BJ (cell line): ENCODE results near the gene ZNF385D. TPM values are rescaled to one million over a fixed set of nuclear protein-coding genes. Genes with fewer than 3 reads are reported as not detected.

ENCODE experiments used
- CTCF ChIA-PET: fragments of 350-600 bp; formaldehyde crosslinking; extraction: SDS; loops from one replicate; lab custom pipeline; 2021; ENCODE audit warnings: antibody characterized with exemption, inconsistent platforms; lab: Yijun Ruan, JAX
- POLR2A ChIA-PET: fragments of 300-600 bp; sonication (Branson Sonifier 250); formaldehyde crosslinking; extraction: SDS; loops from one replicate; lab custom pipeline; 2021; ENCODE audit warnings: antibody characterized with exemption; lab: Charles Lee
- DNase-seq: peaks from one replicate; pipeline ENCODE4 v3.0.0-alpha.2; 2011; ENCODE audit warnings: low read depth
- H3K27me3 ChIP-seq: 2 replicates; pipeline ENCODE4 v1.6.0; 2011; ENCODE audit warnings: low read length; ENCODE audit not compliant: control insufficient read depth, insufficient read depth
- H3K36me3 ChIP-seq: 2 replicates; pipeline ENCODE4 v1.5.1; 2011; ENCODE audit warnings: low read length; ENCODE audit not compliant: control insufficient read depth, insufficient read depth
- H3K4me3 ChIP-seq: 2 replicates; pipeline ENCODE4 v1.5.1; 2011; ENCODE audit warnings: low read depth, mild to moderate bottlenecking, control low read depth, low read length
- polyA plus RNA-seq: library from polyadenylated mRNA; depleted of rRNA; stranded (reverse); fragments of >200 nt; gene quantifications from 2 replicates; pipeline ENCODE4 v1.2.3, GENCODE V29; 2011
- TF ChIP-seq, protein P1 (sequence below): IDR thresholded peaks from 2 replicates; pipeline ENCODE4 v1.5.1; 2011; ENCODE audit warnings: low read depth, mild to moderate bottlenecking, control low read depth, inconsistent platforms, low read length, moderate library complexity; ENCODE audit not compliant: insufficient read depth

Gene ZNF385D
- polyA plus RNA-seq, 1 experiment, result 2.2 TPM

DNA sequence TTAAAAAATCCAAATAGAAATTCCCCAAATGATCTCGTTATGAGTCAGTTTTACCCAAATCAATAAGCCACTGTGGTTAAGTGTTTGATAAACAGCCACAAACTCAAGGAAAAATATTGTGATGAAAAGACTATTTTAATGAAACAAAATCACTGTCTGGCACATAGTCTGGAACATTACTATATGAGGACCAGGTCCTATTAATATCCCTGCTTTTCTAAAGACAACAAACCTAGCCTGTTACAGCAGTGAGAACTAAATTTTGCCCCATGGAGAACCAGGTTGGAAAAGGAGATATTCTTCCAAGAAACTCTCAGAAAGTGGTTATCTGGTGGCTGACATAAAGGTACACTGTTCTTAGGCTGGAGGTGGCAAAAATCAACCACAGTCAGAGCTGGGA is 27.7 kb upstream of the ZNF385D start:
- no peak for DNase-seq
- TF ChIP-seq, protein P1, sequence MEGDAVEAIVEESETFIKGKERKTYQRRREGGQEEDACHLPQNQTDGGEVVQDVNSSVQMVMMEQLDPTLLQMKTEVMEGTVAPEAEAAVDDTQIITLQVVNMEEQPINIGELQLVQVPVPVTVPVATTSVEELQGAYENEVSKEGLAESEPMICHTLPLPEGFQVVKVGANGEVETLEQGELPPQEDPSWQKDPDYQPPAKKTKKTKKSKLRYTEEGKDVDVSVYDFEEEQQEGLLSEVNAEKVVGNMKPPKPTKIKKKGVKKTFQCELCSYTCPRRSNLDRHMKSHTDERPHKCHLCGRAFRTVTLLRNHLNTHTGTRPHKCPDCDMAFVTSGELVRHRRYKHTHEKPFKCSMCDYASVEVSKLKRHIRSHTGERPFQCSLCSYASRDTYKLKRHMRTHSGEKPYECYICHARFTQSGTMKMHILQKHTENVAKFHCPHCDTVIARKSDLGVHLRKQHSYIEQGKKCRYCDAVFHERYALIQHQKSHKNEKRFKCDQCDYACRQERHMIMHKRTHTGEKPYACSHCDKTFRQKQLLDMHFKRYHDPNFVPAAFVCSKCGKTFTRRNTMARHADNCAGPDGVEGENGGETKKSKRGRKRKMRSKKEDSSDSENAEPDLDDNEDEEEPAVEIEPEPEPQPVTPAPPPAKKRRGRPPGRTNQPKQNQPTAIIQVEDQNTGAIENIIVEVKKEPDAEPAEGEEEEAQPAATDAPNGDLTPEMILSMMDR, result no peak
- ChIA-PET CTCF (interaction anchor here (1.5 kb wide), 1 partner anchor 15 kb away, joined by 5 read pairs; no protein-coding TSS in a partner anchor), POLR2A (no interaction called here)
- no peak overlapping the region for H3K4me3 ChIP-seq
- H3K27me3 ChIP-seq, result no peaks in the 10 kb centered on the region
- no peaks in the 10 kb centered on the region for H3K36me3 ChIP-seq

DNA sequence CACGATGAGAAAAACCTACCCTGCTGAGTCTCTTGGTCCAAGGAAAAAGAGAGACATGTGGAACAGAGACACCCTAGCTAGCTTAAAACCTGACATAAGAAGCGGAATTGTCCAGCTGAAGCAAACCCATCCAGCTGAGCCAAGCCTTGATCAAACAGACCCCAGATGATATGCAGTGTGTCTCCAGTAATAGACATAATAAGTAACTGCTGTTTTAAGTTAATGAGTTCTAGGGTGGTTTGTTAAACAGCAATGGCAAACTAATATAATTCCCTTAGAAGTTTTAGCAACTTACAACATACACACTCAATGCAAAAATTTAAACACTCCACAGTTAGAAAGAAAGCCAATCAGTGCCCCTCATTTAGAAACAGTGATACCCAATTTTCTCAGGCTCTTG is 26.8 kb upstream of the ZNF385D start:
- TF ChIP-seq, protein P1, result no peak
- CTCF ChIA-PET, result interaction anchor here (1.5 kb wide), 1 partner anchor 14 kb away, joined by 5 read pairs; no protein-coding TSS in a partner anchor
- POLR2A ChIA-PET, result no interaction called here
- no peaks in the 10 kb centered on the region for H3K36me3 ChIP-seq
- H3K27me3 ChIP-seq, result no peaks in the 10 kb centered on the region
- DNase-seq, result no peak
- H3K4me3 ChIP-seq, result no peak overlapping the region

DNA sequence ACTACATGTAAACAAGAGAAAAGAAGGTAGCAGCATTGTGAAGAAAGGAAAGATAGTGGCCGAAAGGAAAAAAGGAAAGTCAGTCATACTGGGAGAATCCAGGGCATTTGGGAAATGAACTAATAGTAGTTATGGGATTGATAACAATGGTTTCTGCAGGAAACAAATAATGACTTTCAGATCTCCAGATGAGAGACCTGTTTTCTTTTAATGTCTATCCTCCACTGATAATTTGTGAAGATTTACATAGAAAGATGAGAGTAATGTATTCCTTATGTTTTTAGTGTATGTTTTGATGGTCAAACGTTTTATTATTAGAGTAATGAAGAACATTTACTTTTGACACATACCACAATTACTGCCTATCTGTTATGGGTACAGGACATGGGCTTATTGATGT is 15.0 kb upstream of the ZNF385D start:
- DNase-seq, result no peak
- ChIA-PET CTCF (no interaction called here), POLR2A (no interaction called here)
- Histone ChIP-seq H3K27me3 (no peaks in the 10 kb centered on the region), H3K36me3 (no peaks in the 10 kb centered on the region), H3K4me3 (no peak overlapping the region)
- TF ChIP-seq, protein P1, result no peak

DNA sequence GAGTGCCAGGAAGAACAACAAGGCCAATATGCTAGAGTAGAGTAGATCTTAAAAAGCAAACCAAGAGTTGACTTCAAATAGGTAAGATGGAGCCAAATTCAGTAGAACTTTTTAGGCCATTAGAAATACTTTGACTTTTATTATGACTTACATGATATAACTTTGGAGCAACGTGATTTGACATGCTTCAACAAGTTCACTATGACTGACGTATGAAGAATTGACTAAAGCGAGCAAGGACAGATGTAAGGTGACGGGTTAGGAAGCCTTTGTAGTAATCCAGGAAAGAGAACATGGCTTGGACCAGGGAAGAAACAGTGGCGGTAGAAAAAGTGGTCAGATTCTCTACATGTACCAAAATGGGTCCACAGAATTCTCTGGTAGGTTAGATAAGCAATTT is 4.9 kb upstream of the ZNF385D start:
- no peak for DNase-seq
- ChIA-PET CTCF (no interaction called here), POLR2A (no interaction called here)
- TF ChIP-seq, protein P1, result no peak
- H3K4me3 ChIP-seq, result no peak overlapping the region
- no peaks in the 10 kb centered on the region for H3K36me3 ChIP-seq
- no peaks in the 10 kb centered on the region for H3K27me3 ChIP-seq

DNA sequence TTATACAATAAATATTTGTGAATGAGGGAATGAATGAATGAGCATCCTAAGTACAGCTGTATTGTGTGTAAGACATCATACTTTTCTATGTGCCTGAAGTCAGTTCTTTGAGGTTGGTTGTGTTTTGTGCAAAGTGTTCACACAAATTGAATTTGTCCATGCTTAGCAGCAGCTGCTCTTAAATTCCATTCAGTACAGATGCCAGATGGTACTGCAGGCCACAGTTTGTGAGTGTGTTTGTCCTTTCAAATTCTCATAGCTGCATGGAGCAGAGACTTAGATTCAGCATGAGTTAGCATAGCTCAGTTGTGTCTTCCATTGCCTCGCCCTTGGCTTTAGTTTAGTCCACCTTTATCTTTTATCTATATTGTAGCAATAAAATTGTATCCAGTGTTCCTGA is 3.8 kb upstream of the ZNF385D start:
- no peak for DNase-seq
- CTCF ChIA-PET, result interaction anchor here (0.6 to 2.0 kb wide), 4 partner anchors 17 to 224 kb away, joined by 3 to 7 read pairs (median 3); no protein-coding TSS in a partner anchor
- H3K36me3 ChIP-seq, result no peaks in the 10 kb centered on the region
- TF ChIP-seq, protein P1, result no peak
- H3K27me3 ChIP-seq, result no peaks in the 10 kb centered on the region
- no peak overlapping the region for H3K4me3 ChIP-seq
- POLR2A ChIA-PET, result no interaction called here
